ENCODE measurements around the gene TRIM14.
"Not testable (repeated sequence)": the region's sequence is repeated elsewhere in the genome, so short reads cannot be mapped to it uniquely, and the experiment has no call there.

Gene TRIM14

GRCh38 chr9:98142182-98142907 lies 23.3 kb upstream of the TRIM14 start:
- DNase-seq (ENCODE audit: low read depth, low spot score) = no peak

GRCh38 chr9:98140503-98140902 lies 21.5 kb upstream of the TRIM14 start:
- DNase-seq (ENCODE audit: low read depth, low spot score) = no peak

GRCh38 chr9:98136489-98136888 lies 17.5 kb upstream of the TRIM14 start:
- no peak for DNase-seq (ENCODE audit: low read depth, low spot score)

- no peak for DNase-seq (ENCODE audit: low read depth, low spot score)
Measured at GRCh38 chr9:98135938-98136337, 16.9 kb upstream of the TRIM14 start.

GRCh38 chr9:98135558-98135934 lies 16.5 kb upstream of the TRIM14 start:
- DNase-seq (ENCODE audit: low read depth, low spot score) = no peak

- DNase-seq (ENCODE audit: low read depth, low spot score) = no peak
Measured at GRCh38 chr9:98134702-98135557, 15.9 kb upstream of the TRIM14 start.

- no peak for DNase-seq (ENCODE audit: low read depth, low spot score)
Measured at GRCh38 chr9:98132806-98133631, 14.0 kb upstream of the TRIM14 start.

- no peak for DNase-seq (ENCODE audit: low read depth, low spot score)
Measured at GRCh38 chr9:98132158-98132557, 13.1 kb upstream of the TRIM14 start.

GRCh38 chr9:98130576-98131228 lies 11.7 kb upstream of the TRIM14 start:
- DNase-seq (ENCODE audit: low read depth, low spot score) = no peak

- DNase-seq (ENCODE audit: low read depth, low spot score) = not testable (repeated sequence)
Measured at GRCh38 chr9:98130060-98130459, 11.0 kb upstream of the TRIM14 start.

GRCh38 chr9:98129451-98129881 lies 10.4 kb upstream of the TRIM14 start:
- no peak for DNase-seq (ENCODE audit: low read depth, low spot score)

- no peak for DNase-seq (ENCODE audit: low read depth, low spot score)
Measured at GRCh38 chr9:98128316-98128715, 9.3 kb upstream of the TRIM14 start.

- no peak for DNase-seq (ENCODE audit: low read depth, low spot score)
Measured at GRCh38 chr9:98127226-98127625, 8.2 kb upstream of the TRIM14 start.

- no peak for DNase-seq (ENCODE audit: low read depth, low spot score)
Measured at GRCh38 chr9:98124637-98125426, 5.8 kb upstream of the TRIM14 start.

GRCh38 chr9:98124091-98124490 lies 5.1 kb upstream of the TRIM14 start:
- DNase-seq (ENCODE audit: low read depth, low spot score) = not testable (repeated sequence)

- no peak for DNase-seq (ENCODE audit: low read depth, low spot score)
Measured at GRCh38 chr9:98121058-98121457, 2.0 kb upstream of the TRIM14 start.

- no peak for DNase-seq (ENCODE audit: low read depth, low spot score)
Measured at GRCh38 chr9:98120476-98120875, 1.5 kb upstream of the TRIM14 start.

GRCh38 chr9:98117984-98118639 lies 910 bp downstream of the TRIM14 start:
- DNase-seq (ENCODE audit: low read depth, low spot score) = no peak

GRCh38 chr9:98117097-98117496 lies 1.9 kb downstream of the TRIM14 start:
- not testable (repeated sequence) for DNase-seq (ENCODE audit: low read depth, low spot score)

GRCh38 chr9:98109052-98109451 lies 10.0 kb downstream of the TRIM14 start:
- DNase-seq (ENCODE audit: low read depth, low spot score) = no peak
